Colon (tissue), 2 donors: ENCODE data around the gene PLEKHG3.
"Not testable (repeated sequence)": the region's sequence is repeated elsewhere in the genome, so short reads cannot be mapped to it uniquely, and the experiment has no call there.

Experiments used
- FAIRE-seq: peaks from 2 replicates; lab custom pipeline; 2012; peaks lifted over from hg19 to GRCh38; lab: Jason Lieb, UNC
- donor health status: control.
- donor health status: control.

Gene PLEKHG3

GRCh38 chr14:64704143-64704742, at the start of gene PLEKHG3:
PLEKHG3 (plus strand) TSS chr14:64704424; CDS start chr14:64727632, 23,208 bp downstream.
- FAIRE-seq, result no peak

- FAIRE-seq, result no peak
These were observed 49.3 kb upstream of the PLEKHG3 start for GRCh38 chr14:64654901-64655300.

GRCh38 chr14:64656986-64657385, 47.2 kb upstream of the PLEKHG3 start:
- FAIRE-seq, result no peak

GRCh38 chr14:64658201-64658600, 46.0 kb upstream of the PLEKHG3 start:
- FAIRE-seq, result no peak

GRCh38 chr14:64658700-64659264, 45.4 kb upstream of the PLEKHG3 start:
- not testable (repeated sequence) for FAIRE-seq

- FAIRE-seq, result no peak
These were observed 44.9 kb upstream of the PLEKHG3 start for GRCh38 chr14:64659366-64659765.

GRCh38 chr14:64663174-64663573, 41.0 kb upstream of the PLEKHG3 start:
- FAIRE-seq, result no peak

- FAIRE-seq, result peak; percentile 68
These were observed 32.6 kb upstream of the PLEKHG3 start for GRCh38 chr14:64671591-64671990.

GRCh38 chr14:64673316-64673715, 30.9 kb upstream of the PLEKHG3 start:
- no peak for FAIRE-seq

GRCh38 chr14:64673748-64674147, 30.5 kb upstream of the PLEKHG3 start:
- no peak for FAIRE-seq

- FAIRE-seq, result no peak
These were observed 29.4 kb upstream of the PLEKHG3 start for GRCh38 chr14:64674829-64675228.

- FAIRE-seq, result no peak
These were observed 28.9 kb upstream of the PLEKHG3 start for GRCh38 chr14:64675312-64675711.

GRCh38 chr14:64676410-64677008, 27.7 kb upstream of the PLEKHG3 start:
- no peak for FAIRE-seq

- FAIRE-seq, result no peak
These were observed 24.1 kb upstream of the PLEKHG3 start for GRCh38 chr14:64680013-64680713.

- FAIRE-seq, result no peak
These were observed 23.5 kb upstream of the PLEKHG3 start for GRCh38 chr14:64680714-64681065.

GRCh38 chr14:64681796-64682710, 22.2 kb upstream of the PLEKHG3 start:
- no peak for FAIRE-seq

- FAIRE-seq, result no peak
These were observed 21.4 kb upstream of the PLEKHG3 start for GRCh38 chr14:64682843-64683242.

GRCh38 chr14:64683264-64683663, 21.0 kb upstream of the PLEKHG3 start:
- no peak for FAIRE-seq

GRCh38 chr14:64684091-64684490, 20.1 kb upstream of the PLEKHG3 start:
- FAIRE-seq, result no peak

- FAIRE-seq, result no peak
These were observed 18.6 kb upstream of the PLEKHG3 start for GRCh38 chr14:64685371-64686281.

GRCh38 chr14:64686282-64686615, 18.0 kb upstream of the PLEKHG3 start:
- no peak for FAIRE-seq
